HCT116 (cell line): ENCODE measurements around the gene SH2D6. TPM values are rescaled to one million over a fixed set of nuclear protein-coding genes. Genes with fewer than 3 reads are reported as not detected.

ENCODE experiments used
- ATAC-seq: fragments of 200-7000 bp; cut with Tn5 transposase; 2 replicates; pipeline ENCODE4 v1.9.1; 2020; ENCODE audit warnings: mild to moderate bottlenecking, moderate library complexity
- BruUV-seq: library from RNA; stranded (reverse); fragments of 400-500 nt; replicated peaks from 2 replicates; lab custom pipeline; 2021; lab: Mats Ljungman, UMichigan
- CTCF ChIA-PET: fragments of 300-600 bp; sonication (Branson Sonifier 250); formaldehyde crosslinking; loops from one replicate; lab custom pipeline; 2021; ENCODE audit warnings: antibody characterized with exemption; lab: Charles Lee
- POLR2A ChIA-PET: fragments of 300-600, 350-600 bp; sonication (Branson Sonifier 250); formaldehyde crosslinking; loops from one replicate; lab custom pipeline; 2021; ENCODE audit warnings: antibody characterized with exemption; lab: Charles Lee
- RAD21 ChIA-PET, 2 experiments: fragments of 300-600 bp; sonication (Branson Sonifier 250); formaldehyde crosslinking; loops; one replicate each; lab custom pipeline; 2023; ENCODE audit warnings: low total read pairs in 2 of 2; ENCODE audit not compliant: uncharacterized antibody in 2 of 2, unreplicated experiment in 2 of 2, low non-redundant PET in 1 of 2; lab: Charles Lee
- DNase-seq: peaks from one replicate; pipeline ENCODE4 v3.0.0-alpha.2; 2010; ENCODE audit warnings: low read depth, low spot score
- H2AFZ ChIP-seq: fragments of 200-600 bp; shearing (Covaris generic), sonication (generic); 2 replicates; pipeline ENCODE4 v1.6.1; 2017; ENCODE audit warnings: low read depth, mixed run types, mixed read lengths, antibody characterized with exemption, low read length; ENCODE audit not compliant: poor library complexity, severe bottlenecking
- H3K27ac ChIP-seq: 2 replicates; pipeline ENCODE4 v1.5.1; 2012; ENCODE audit warnings: low read depth, low read length
- H3K27me3 ChIP-seq: fragments of 200-600 bp; sonication (generic); 2 replicates; pipeline ENCODE4 v1.6.1; 2016; ENCODE audit warnings: mixed run types, low read length, mixed read lengths; ENCODE audit not compliant: insufficient read depth
- H3K36me3 ChIP-seq, 2 experiments: fragments of 200-500 bp in 1 of 2; fragments of 200-600 bp in 1 of 2; sonication (Bioruptor generic) in 1 of 2; sonication (generic) in 1 of 2; 2 replicates each; pipeline versions ENCODE4 v1.5.1 to v1.6.1; 2014 to 2016; ENCODE audit warnings: low read length in 2 of 2, inconsistent platforms in 1 of 2, mixed read lengths in 1 of 2, mixed run types in 1 of 2; ENCODE audit not compliant: insufficient read depth in 2 of 2, control insufficient read depth in 1 of 2
- H3K4me1 ChIP-seq, 2 experiments: fragments of 200-600 bp in 1 of 2; sonication (generic) in 1 of 2; 2 replicates each; pipeline versions ENCODE4 v1.5.1 to v1.6.1; 2012 to 2017; ENCODE audit warnings: low read length in 2 of 2, inconsistent platforms in 1 of 2, mild to moderate bottlenecking in 1 of 2, mixed read lengths in 1 of 2, mixed run types in 1 of 2, moderate library complexity in 1 of 2; ENCODE audit not compliant: insufficient read depth in 2 of 2, control insufficient read depth in 1 of 2
- H3K4me2 ChIP-seq: fragments of 200-600 bp; sonication (generic); 2 replicates; pipeline ENCODE4 v1.6.1; 2017; ENCODE audit warnings: mixed run types, low read length, mixed read lengths
- H3K4me3 ChIP-seq, 2 experiments: fragments of 200-600 bp in 1 of 2; sonication (generic) in 1 of 2; replicated peaks in 1 of 2; 2 replicates each; pipeline ENCODE4 v1.5.1; 2011 to 2016; ENCODE audit warnings: low read length in 2 of 2, control low read depth in 1 of 2, low read depth in 1 of 2, mild to moderate bottlenecking in 1 of 2, mixed read lengths in 1 of 2, mixed run types in 1 of 2
- H3K79me2 ChIP-seq: fragments of 200-600 bp; sonication (generic); 2 replicates; pipeline ENCODE4 v1.6.1; 2017; ENCODE audit warnings: mild to moderate bottlenecking, mixed run types, low read length, moderate library complexity, mixed read lengths; ENCODE audit not compliant: insufficient read depth
- H3K9ac ChIP-seq: fragments of 200-600 bp; sonication (generic); 2 replicates; pipeline ENCODE4 v1.6.1; 2016; ENCODE audit warnings: low read length, mixed read lengths
- H3K9me2 ChIP-seq: fragments of 200-600 bp; sonication (generic), shearing (Covaris generic); 2 replicates; pipeline ENCODE4 v1.6.1; 2017; ENCODE audit warnings: mixed run types, mild to moderate bottlenecking, moderate library complexity; ENCODE audit not compliant: insufficient read depth
- H3K9me3 ChIP-seq, 2 experiments: fragments of 200-500 bp in 1 of 2; fragments of 200-600 bp in 1 of 2; sonication (Bioruptor generic) in 1 of 2; sonication (generic) in 1 of 2; 2 replicates each; pipeline ENCODE4 v1.6.1; 2014 to 2017; ENCODE audit warnings: low read length in 2 of 2, mixed read lengths in 2 of 2, inconsistent platforms in 1 of 2, low read depth in 1 of 2, mild to moderate bottlenecking in 1 of 2, mixed run types in 1 of 2, moderate library complexity in 1 of 2; ENCODE audit not compliant: control insufficient read depth in 1 of 2, insufficient read depth in 1 of 2
- H4K20me1 ChIP-seq: fragments of 200-600 bp; sonication (generic), shearing (Covaris generic); 2 replicates; pipeline ENCODE4 v1.6.1; 2017; ENCODE audit warnings: mixed run types, mild to moderate bottlenecking, moderate library complexity; ENCODE audit not compliant: insufficient read depth
- CBX3 ChIP-seq: IDR thresholded peaks from 2 replicates; pipeline ENCODE4 v1.6.1; 2012; ENCODE audit warnings: low read depth
- CEBPB ChIP-seq: IDR thresholded peaks from 2 replicates; pipeline ENCODE4 v1.6.1; 2012; ENCODE audit warnings: low read depth
- CTCF ChIP-seq, 3 experiments: fragments of 200-600 bp in 1 of 3; sonication (generic) in 1 of 3; IDR thresholded peaks in 2 of 3; conservative IDR thresholded peaks in 1 of 3; 2 replicates each; pipeline ENCODE4 v1.5.1; 2012 to 2017; ENCODE audit warnings: low read depth in 2 of 3, low read length in 2 of 3, antibody characterized with exemption in 1 of 3, borderline replicate concordance in 1 of 3, control low read depth in 1 of 3, mild to moderate bottlenecking in 1 of 3, mixed read lengths in 1 of 3, mixed run types in 1 of 3, moderate library complexity in 1 of 3; ENCODE audit not compliant: insufficient read depth in 1 of 3
- EGR1 ChIP-seq: IDR thresholded peaks from 2 replicates; pipeline ENCODE4 v1.6.1; 2012; ENCODE audit warnings: low read depth
- EZH2 ChIP-seq: fragments of 200-600 bp; sonication (generic); IDR thresholded peaks from 2 replicates; pipeline ENCODE4 v1.6.1; 2017; ENCODE audit warnings: antibody characterized with exemption, mixed run types
- FOSL1 ChIP-seq: IDR thresholded peaks from 2 replicates; pipeline ENCODE4 v1.6.1; 2012; ENCODE audit warnings: low read depth
- JUND ChIP-seq: IDR thresholded peaks from 2 replicates; pipeline ENCODE4 v1.6.1; 2012
- POLR2A ChIP-seq: IDR thresholded peaks from 2 replicates; pipeline ENCODE4 v1.7.0; 2011; ENCODE audit warnings: borderline replicate concordance; ENCODE audit not compliant: insufficient read depth, insufficient read length; ENCODE audit errors: extremely low read depth
- POLR2AphosphoS5 ChIP-seq: IDR thresholded peaks from 2 replicates; pipeline ENCODE4 v1.6.1; 2011; ENCODE audit warnings: mild to moderate bottlenecking, low read depth, low read length, moderate library complexity
- RAD21 ChIP-seq: IDR thresholded peaks from 2 replicates; pipeline ENCODE4 v1.6.1; 2012; ENCODE audit warnings: low read depth, mild to moderate bottlenecking
- REST ChIP-seq: IDR thresholded peaks from 2 replicates; pipeline ENCODE4 v1.6.1; 2012; ENCODE audit warnings: low read depth
- SIN3A ChIP-seq: IDR thresholded peaks from 2 replicates; pipeline ENCODE4 v1.6.1; 2012; ENCODE audit warnings: low read depth
- SRF ChIP-seq: IDR thresholded peaks from 2 replicates; pipeline ENCODE4 v1.6.1; 2012; ENCODE audit warnings: low read depth
- YY1 ChIP-seq: IDR thresholded peaks from 2 replicates; pipeline ENCODE4 v1.6.1; 2011; ENCODE audit warnings: low read length, low read depth, moderate library complexity, mild to moderate bottlenecking; ENCODE audit not compliant: insufficient replicate concordance; ENCODE audit errors: extremely low read depth
- ZBTB33 ChIP-seq: IDR thresholded peaks from 2 replicates; pipeline ENCODE4 v1.6.1; 2011; ENCODE audit warnings: mild to moderate bottlenecking, low read length, moderate library complexity; ENCODE audit not compliant: insufficient replicate concordance; ENCODE audit errors: extremely low read depth
- ZFX ChIP-seq: fragments of 450-650 bp; IDR thresholded peaks from 2 replicates; pipeline ENCODE4 v1.6.1; 2017
- intact Hi-C: fragments of 100-400 bp; cut with micrococcal nuclease; formaldehyde crosslinking; loops from 2 replicates; pipeline ENCODE4 v1.10.0; 2022
- total RNA-seq: library from RNA; stranded (reverse); gene quantifications from one replicate; pipeline ENCODE4 v1.2.1, GENCODE V29; 2021; ENCODE audit not compliant: unreplicated experiment
- TF ChIP-seq, protein P1 (sequence below): IDR thresholded peaks from 2 replicates; pipeline ENCODE4 v1.6.1; 2012

SH2D6 gene
- total RNA-seq, 1 experiment from 2014 or later, result 2.7 TPM

DNA sequence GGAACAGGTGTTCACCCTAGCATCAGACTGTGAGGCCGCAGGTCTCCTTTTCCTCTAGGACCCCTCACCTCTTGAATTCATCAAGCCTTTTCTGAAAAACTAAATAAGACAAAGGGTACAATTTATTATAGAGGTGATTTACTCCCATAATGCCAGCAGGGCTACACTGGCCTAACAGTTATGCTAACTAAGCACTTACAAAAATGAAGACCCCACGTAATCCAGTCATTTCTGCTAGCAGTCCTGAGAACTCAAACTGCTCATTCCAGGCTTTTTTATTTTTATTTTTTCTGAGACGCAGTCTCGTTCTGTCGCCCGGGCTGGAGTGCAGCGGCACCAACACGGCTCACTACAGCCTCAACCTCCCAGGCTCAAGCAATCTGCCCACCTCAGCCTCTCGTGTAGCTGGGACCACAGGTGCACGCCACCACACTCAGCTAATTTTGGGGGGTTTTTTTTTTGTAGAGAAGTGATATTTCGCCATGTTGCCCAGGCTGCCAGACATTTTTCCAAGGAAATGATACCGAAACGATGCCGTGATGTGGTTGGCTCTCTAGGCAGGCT lies 22.5 kb upstream of the SH2D6 start (continued):
- no peak for TF ChIP-seq JUND
- TF ChIP-seq, all 23 proteins: peak for 0

DNA sequence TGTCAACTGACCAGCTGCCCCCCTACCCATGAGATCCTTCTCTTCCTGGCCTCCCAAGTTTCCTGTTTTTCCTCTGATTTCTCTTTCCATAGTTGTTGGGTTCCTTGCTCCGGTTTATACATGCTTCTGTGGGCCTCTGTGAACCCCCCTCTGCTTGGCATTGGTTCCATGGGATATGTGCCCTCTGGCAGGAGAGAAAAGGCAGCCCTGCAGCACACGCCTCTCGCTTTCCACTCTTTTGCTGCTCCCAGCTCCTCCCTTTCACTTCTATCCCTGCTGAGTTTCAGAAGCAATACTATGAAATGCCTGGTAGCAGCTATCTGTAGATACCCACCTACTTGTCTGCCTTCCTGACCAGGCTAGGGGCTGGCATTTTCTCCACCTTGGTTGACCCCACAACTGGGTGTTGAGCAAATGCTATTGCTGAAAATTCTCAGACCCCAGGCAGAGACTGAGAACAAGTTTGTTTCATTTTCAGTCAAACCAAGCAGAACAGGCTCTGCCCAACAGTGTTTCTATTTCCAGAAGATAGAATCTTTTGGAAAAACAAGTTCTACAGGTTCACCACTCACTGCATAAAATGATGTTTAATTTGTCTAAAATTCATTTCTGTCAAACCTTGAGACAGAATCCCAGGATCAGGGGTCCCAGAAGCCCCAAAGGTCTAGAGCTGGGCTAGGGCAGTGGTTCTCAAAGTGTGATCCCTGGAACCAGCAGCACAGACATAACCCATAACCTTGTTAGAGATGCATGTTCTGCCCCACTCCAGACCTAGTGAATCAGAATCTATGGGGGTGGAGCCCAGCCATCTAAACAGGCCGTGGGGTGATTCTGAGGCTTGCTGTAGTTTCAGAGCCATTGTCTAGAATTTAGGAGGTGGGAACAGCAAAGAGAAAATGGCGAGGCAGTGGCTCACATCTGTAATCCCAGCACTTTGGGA lies 21.7 kb upstream of the SH2D6 start:
- H3K9ac ChIP-seq, result no peak overlapping the region
- no peaks in the 10 kb centered on the region for H3K9me2 ChIP-seq
- no peaks in the 10 kb centered on the region for H3K27me3 ChIP-seq
- no peak for ATAC-seq
- no peaks in the 10 kb centered on the region for H3K79me2 ChIP-seq
- H2AFZ ChIP-seq, result no peak overlapping the region
- peaks cover 0 to 6% of the 10 kb centered on the region in 2 experiments; a peak in 1 of 4 replicates for H3K4me1 ChIP-seq
- BruUV-seq, result no TSS peak
- H3K27ac ChIP-seq, result no peak overlapping the region
- CTCF ChIA-PET, result no interaction called here
- DNase-seq, result no peak
- no peaks in the 10 kb centered on the region for H3K9me3 ChIP-seq
- RAD21 ChIA-PET, result no interaction called here
- POLR2A ChIA-PET, result no interaction called here
- no peak overlapping the region for H3K4me2 ChIP-seq
- peaks cover 15 to 39% of the 10 kb centered on the region in 2 experiments for H3K36me3 ChIP-seq
- intact Hi-C loops, result no loop called here
- no peak overlapping the region for H3K4me3 ChIP-seq
- H4K20me1 ChIP-seq, result no peaks in the 10 kb centered on the region
- TF ChIP-seq YY1, result no peak
- TF ChIP-seq RAD21, result no peak
- no peak for TF ChIP-seq CEBPB
- no peak for TF ChIP-seq POLR2A
- TF ChIP-seq ZBTB33, result no peak
- TF ChIP-seq, protein P1, sequence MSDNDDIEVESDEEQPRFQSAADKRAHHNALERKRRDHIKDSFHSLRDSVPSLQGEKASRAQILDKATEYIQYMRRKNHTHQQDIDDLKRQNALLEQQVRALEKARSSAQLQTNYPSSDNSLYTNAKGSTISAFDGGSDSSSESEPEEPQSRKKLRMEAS, result no peak
- TF ChIP-seq REST, result no peak
- no peak for TF ChIP-seq ZFX
- TF ChIP-seq CBX3, result no peak
- TF ChIP-seq SRF, result no peak
- TF ChIP-seq EGR1, result no peak
- TF ChIP-seq JUND, result no peak
- TF ChIP-seq CTCF (IDR thresholded peaks at IDR 0.05 in 2 of 3, conservative IDR thresholded peaks at IDR 0.05 in 1 of 3; ENCODE audit: borderline replicate concordance in 1 of 3, insufficient read depth in 1 of 3, low read depth in 2 of 3, low read length in 2 of 3), result no peak
- TF ChIP-seq FOSL1, result no peak
- no peak for TF ChIP-seq POLR2AphosphoS5
- no peak for TF ChIP-seq EZH2
- no peak for TF ChIP-seq SIN3A
